Ecto neural progenitor cell (in vitro differentiated cells): ENCODE data around the gene HPS1.

Source experiments
- DNase-seq: peaks from one replicate; pipeline ENCODE4 v3.0.0-alpha.2; 2018; ENCODE audit warnings: low spot score

The HPS1 gene

DNA sequence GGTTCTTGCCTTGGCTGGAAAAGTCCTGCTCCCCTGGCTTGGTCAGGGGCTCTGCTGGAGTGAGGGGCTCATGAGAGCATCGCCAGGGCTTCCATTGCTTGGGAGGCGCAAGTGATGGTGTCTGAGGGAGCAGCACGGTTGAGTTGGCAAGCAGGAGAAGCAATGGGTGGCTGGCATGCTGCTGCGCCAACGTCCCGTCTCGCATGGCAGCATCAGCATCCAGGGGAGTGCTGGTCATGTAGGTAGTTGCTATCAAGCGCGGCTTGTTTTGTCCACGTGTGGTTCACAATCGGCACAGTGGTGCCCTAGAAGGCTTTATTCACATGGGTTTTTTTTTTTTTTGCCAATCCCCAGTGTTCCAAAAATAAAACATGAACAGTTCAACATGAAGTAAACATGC is 35.6 kb downstream of the HPS1 start:
- no peak for DNase-seq

GRCh38 chr10:98410759-98411158 is 36.0 kb downstream of the HPS1 start:
- no peak for DNase-seq

GRCh38 chr10:98410135-98410743 is 36.5 kb downstream of the HPS1 start:
- no peak for DNase-seq

DNA sequence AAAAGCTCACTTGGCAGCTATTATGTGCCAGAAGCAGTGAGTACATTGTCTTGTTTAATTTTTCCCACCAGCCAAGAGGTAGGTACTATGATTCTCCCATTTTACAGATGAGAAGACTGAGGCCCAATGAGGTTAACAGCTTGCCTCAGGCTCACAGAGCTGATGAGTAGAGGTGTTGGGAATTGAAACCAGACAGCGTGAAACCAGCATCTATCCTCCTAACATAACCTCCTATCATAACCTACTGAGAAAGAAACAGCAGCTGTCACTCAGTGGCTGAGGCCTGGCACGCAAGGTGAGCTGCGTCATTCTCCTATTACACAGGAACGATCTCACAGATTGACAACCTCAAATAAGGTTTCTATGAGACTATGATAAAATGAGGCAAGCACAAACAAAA is 37.9 kb downstream of the HPS1 start:
- DNase-seq = no peak

- no peak for DNase-seq
These were observed 38.9 kb downstream of the HPS1 start for GRCh38 chr10:98407744-98408241.

DNA sequence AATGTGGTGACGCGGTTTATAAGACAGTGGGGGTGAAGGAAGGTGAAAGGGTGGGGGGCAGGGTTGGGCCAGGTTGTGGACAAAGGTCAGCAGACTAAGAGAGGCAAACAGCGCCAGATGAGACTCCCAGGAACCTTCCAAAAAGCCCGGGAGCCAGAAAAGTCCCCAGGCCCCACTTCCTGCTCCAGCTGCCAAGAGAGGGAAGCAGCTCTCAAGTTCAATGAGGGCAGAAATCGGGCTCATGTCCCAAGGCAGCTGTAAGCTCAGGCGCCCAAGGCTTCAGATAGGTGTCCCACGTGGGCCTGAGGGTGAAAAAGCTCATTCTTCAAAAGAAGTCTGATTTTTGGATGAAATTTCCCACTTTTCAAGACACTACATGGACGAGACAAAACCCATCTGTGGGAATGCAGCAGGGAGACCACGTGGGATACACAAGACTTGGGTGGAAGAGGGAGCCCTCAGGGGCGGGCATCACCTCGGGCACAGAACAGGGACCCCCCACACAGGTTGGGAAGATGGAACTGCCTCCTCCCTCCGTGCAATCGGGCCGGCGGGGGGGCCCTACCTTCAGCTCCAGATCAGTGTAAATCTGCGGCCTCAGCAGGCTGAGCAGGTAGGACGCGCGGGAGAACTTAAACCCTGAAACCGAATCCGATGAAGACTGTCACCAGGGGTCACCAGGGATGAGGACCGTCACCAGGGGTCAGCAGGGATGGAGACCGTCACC is 39.6 kb downstream of the HPS1 start:
- no peak for DNase-seq

DNA sequence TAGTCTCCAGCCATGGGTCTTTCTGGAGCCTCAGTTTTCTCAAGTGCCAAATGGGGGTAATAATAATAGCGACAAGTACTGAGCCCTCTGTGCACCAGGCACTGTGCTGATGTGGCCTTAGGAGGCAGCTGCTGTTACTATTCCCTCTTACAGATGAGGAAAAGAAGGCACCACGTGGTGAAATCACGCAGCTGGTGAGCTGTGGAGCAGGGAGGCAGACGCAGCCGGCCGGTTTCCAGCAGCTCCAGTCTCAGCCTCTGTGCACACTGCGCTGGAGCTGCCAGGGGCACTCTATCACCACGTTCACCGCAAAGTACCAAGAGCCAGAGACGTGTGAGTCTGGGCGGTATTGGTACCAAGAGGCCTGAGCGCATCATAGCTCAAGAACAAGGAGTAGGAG is 41.3 kb downstream of the HPS1 start:
- no peak for DNase-seq

DNA sequence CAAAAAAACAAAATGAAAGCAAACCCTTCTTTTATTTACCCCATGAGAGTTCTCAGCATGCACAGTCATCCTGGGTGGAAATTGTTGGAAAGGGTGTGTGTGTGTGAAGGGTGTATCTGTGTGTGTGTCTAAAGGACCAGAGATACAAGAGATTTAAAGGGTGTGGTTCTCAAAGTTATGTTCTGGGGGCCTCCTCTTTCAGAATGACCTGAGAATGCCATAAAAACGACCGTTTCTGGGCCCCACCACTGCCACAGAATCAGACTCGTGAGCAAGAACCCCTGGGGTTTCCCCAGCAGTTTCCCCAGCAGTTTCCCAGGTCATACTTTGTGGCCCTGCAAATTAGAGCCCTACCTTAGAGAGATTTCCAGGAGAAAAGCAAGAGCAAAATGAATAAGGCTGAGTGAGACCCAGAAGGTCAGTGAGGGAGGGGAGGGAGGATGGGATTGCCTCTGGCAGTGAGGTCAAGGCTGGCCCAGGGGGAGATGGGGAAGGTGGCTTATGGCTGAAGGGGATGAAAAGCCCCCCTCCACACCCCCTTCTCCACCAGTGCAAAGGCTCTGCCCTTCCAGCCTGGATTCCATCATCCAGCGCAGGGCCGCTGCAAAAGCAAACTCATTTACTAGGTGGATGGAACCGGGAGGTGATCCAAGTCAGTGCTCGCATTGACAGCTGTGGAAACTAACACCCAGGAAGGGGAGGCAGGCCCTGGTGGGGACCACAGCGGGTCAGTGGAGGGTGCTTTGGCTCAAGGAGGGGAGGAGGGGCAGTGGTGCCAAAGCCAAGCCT is 42.0 kb downstream of the HPS1 start:
- DNase-seq = no peak

GRCh38 chr10:98403812-98404504 is 42.8 kb downstream of the HPS1 start:
- DNase-seq = no peak

DNA sequence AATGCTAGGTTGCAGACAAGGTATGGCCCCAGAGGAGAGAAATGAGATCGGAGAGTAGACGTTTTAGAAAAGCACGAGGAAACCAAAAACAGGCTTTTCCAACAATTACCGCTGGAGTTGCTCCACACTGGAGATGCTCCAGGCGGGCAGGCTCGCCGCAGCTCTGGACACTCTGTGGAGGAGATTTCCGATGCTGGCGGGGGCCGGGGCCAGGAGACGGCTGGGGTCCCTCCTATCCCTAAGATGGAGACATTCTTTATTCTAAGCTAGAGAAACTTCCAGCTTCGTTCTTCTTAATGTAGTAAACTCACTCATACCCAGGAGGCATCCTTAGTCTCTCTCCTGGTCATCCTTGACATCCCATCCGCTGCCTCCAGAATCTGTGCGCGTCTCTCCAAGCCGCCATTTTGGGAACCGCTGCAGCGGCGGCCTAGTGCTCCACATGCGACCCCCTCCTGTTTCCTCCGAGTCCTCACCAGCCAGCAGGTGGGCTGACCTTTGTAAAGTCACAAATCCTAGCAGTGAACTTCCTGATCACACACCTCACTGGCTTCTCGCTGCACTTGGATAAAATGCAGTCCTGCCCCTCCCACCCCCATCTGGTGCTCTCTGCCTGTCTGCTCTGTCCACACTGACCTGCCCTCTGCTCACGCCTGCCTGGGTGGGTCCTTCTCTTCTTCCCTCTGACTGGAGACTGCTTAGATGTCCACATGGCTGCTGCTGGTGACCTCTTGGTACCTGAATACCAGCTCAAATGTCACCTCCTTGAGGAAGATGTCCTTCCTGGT is 43.6 kb downstream of the HPS1 start:
- DNase-seq = no peak

DNA sequence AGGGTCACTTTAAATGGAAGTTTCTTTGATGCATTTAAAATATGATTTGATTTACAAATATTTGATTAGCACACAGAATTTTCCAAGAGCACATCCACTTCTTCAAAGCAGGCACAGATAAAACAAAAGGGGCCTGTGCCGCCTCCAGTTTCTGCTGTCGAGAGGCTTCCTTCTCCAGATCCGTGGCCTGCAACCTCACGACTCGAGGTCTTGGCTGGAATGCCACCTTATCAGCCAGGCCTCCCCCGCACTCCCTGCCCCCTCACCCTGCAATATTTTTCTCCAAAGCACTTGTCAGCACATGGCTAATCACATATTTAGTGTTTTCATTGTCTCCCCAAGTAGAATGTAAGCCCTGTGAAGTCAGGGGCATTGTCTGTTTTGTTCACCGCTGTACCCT is 44.3 kb downstream of the HPS1 start:
- DNase-seq = no peak

DNA sequence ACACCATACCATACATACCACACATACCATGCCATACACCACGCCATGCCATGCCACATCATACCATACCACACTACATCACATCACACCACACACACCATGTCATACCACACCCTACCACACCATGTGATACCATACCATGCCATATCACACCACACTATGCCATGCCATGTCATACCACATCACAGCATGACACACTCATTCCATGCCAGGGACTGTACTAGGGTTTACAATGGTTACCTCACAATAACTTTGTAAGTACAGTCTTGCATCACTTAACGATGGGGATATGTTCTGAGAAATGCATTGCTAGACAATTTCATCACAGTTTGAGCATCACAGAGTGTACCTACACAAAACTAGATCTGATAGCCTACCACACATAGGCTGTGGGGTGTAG is 46.3 kb downstream of the HPS1 start:
- no peak for DNase-seq

DNA sequence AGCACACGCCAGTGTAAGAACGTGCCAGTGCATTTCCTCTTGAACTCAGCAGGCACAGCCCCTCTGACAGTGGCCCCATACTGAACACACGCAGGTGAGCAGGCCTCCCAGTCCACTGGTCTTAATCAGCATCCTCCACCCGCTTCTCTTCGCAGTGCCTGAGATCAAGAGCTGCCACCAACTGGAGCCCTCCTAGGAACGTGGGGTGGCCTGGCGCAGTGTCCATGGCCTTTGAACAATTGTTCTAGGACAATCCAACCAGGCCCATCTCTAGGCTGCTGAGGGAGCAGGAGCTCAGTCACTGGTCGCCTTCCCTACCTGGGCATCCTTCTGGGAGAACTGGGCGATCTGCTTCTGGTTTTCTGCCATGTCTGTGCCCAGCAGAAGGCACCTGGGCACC is 47.0 kb downstream of the HPS1 start:
- no peak for DNase-seq

- DNase-seq = no peak
These were observed 49.6 kb downstream of the HPS1 start for GRCh38 chr10:98397089-98397600.

GRCh38 chr10:98396096-98397063 is 50.4 kb downstream of the HPS1 start:
- DNase-seq = no peak

- DNase-seq = no peak
These were observed 51.8 kb downstream of the HPS1 start for GRCh38 chr10:98394851-98395440.

DNA sequence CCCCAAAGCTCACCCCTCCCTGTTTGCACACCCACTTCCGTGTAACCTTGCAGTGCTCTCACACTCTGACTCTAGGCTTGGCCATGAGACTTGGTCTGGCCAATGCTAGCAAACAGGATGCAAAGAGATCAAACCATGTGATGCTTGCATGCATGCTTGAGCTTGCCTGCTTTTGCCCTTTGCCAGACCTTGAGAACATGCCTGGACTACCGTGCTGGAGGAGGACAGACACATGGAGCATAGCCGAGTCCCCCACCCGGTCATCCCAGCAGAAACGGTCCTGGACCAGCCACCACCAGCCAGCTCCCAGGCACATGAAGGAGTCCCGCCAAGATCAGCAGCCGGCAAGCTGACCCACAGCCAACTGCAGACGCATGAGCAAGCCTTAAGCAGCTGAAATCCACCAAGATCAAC is 55.1 kb downstream of the HPS1 start:
- no peak for DNase-seq

DNA sequence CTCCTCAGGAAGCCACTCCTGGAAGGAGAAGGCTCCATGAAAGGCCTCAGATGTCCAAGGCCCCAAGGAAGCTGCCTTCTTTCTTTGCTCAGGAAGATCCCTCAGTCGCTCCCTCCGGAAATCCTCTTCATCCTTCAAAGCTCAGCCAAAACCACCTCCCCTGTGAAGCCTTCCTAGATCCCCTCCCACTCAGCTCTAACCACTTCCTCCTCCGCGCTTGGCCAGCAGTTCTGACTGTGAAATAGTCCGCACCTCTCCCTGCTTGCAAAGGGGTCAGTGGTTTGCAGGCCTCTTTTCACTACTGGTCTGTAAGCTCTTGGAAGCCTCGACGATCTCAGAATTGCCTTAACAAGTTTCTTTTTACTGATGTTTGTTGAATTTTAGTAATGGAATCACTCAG is 55.7 kb downstream of the HPS1 start:
- DNase-seq = no peak

- no peak for DNase-seq
These were observed 56.3 kb downstream of the HPS1 start for GRCh38 chr10:98390406-98390805.

DNA sequence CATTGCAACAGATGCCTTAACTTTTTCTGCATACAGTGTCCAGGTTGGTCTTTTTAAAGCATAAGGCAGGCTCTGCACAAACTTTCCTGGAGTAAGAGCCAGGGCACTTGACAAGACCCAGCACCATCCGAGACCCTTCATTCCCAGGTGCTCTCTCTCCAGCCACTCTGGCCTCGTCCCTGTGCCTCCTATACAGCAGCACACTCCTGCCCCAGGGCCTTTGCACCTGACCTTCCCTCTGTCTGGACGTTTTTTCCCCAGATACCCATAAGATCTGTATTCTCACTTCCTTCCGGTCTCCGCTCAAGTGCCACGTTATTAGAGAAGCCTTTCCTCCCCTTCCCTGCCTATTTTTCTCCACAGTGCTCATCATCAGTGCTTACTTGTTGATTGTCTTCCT is 57.3 kb downstream of the HPS1 start:
- no peak for DNase-seq
